ENCODE data around the gene TRPV3.

DNA sequence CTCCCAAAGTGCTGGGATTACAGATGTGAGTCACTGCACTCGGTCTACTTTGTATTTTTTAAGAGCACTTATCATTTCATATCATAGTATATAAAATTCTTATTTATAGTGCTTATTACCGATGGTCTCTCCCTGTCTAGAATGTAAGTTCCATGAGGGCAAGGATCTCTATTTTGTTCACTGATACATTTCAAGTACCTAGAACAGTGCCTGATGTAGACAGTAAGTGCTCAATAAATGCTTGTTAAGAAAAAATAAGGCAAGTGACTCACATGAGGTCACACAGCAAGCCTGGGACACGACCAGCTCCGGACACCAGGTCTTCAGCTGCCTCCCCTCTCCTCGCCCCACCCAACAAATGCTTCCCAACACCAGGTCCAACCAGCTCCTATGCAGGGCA is 23.9 kb downstream of the TRPV3 start:
- no peak for TF ChIP-seq EZH2 (IDR thresholded peaks at IDR 0.05; ENCODE audit: borderline replicate concordance, low read depth, low read length, poor library complexity, severe bottlenecking)
- no peak for TF ChIP-seq CTCF (conservative IDR thresholded peaks at IDR 0.05; ENCODE audit: low read depth, low read length)
